Endometrium (tissue), 2 donors: ENCODE results near the gene CYP11A1.
"Not testable (repeated sequence)": the region's sequence is repeated elsewhere in the genome, so short reads cannot be mapped to it uniquely, and the experiment has no call there.

ENCODE experiments used
- FAIRE-seq: peaks from 2 replicates; lab custom pipeline; 2012; peaks lifted over from hg19 to GRCh38; lab: Jason Lieb, UNC
- donor health status: control.
- donor health status: control.

The CYP11A1 gene

GRCh38 chr15:74374648-74375302 is 7.3 kb upstream of the CYP11A1 start:
- no peak for FAIRE-seq

DNA sequence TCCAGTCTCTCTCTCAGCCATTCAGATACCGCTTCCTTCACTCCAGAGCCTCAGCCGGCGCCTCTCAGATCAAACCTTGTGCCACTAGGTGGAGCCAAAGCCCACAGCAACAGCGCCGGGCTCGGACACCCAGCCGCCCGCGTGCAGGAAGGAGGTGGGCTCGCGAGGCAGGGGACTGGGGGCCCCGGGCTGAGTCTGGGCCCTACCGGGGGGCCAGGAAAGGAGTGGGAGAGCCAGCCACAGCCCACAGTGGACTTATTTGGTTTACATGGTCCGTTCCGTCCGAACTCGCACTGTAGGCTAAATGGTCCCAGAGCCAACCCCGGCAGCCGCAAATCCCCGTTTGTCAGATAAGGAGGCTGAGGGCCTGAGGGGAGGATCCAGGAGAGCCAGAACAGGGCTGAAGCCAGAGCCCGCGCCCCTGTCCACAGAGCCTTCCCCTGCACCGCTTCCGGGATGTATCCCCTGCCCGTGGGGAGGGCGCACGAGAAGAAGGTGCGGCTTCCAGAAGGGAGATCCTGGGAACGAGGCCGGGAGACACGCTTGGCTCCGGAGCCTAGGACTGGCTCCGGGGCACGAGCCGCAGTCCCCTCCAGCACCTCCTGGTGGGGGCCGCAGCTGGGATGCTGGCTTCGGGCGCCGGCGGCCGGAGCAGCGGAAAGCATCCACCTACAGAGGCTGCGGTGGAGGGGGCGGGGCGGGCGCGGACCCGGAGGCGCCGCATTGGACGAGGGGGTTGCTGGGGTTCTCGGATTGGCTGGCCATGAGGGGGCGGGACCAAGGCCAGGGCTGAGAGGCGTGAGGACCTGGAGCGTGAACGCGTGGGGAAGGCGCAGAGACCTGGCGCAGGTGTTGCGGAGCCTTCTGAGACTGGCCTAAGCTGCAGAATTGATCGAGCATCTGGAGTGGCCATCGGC is 6.5 kb upstream of the CYP11A1 start:
- no peak for FAIRE-seq

DNA sequence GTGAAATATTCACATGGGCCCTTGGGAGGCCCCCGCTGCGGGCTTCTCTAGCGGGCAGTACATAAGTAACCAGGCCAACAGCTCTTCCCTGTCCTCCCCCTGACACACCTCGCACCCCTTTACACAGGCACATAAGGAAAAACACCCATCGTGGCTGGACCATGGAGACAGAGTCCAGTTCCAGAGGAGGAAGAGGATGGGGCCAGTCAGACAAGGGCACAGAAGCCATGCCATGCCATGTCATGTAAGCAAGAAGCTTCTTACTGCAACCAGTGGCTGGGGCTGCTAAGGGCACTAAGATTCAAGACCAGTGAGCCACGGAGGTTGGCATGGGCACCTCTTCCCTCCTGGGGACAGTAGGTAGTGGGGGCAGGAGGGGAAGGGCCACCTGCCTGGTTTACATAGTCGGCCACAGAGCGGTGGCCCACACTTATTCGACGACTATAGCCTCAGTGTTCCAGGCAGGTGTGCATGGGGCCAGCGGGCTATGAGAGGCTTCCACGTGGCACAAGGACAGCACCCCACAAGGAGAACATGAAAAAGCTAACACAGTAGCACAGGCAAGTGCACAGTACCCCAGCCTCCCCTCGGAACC is 5.7 kb upstream of the CYP11A1 start:
- FAIRE-seq, result no peak

- no peak for FAIRE-seq
These were observed 3.0 kb upstream of the CYP11A1 start for GRCh38 chr15:74370471-74370870.

GRCh38 chr15:74369756-74370155 is 2.3 kb upstream of the CYP11A1 start:
- FAIRE-seq, result no peak

DNA sequence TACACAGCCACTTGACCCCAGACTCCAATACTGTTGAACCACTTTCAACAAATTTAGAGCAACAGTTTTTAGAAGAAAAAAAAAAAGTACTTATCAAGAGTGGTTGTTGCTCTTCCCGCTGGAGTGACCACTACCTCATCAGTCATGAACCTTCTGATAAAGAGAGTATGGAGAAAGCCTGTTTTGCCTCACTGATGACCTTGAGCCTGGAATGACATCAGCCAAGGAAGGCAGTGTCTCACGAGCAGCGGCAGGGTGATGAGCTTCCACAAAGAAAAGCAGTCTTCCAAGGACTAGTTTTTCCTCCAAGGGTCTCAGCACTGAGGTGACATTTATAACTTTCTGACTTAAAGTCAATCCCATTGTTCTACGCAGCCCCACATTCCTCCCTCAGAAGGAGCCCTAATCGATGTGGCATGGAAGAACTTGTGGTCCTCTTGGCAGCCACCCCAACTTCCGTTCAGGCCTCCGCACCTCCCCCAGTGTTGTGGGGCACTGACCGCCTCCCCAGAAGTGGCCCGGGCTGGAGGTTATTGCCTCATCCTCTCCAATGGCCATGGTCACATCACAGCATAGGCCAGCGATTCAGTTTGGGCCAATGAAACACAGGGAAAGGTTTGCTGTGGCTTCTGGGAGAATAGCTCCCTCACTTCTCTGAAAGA is 1.8 kb upstream of the CYP11A1 start:
- no peak for FAIRE-seq

DNA sequence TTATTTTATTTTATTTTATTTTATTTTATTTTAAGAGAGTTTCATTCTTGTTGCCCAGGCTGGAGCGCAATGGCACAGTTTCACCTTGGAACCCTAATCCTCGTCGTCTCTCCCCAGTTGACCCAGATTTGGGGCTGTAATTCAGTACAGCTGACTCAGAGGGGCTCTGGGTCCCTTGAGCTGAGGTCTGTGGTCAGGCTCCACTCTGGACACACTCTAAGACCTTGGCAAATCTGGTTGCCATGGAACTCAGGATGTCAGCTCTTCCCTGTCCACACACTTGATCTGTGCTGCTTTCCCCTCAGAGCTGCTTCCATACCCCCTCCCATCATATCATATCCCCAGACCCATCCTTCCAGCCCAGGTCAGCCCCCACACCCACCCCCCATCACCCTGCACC is 675 bp upstream of the CYP11A1 start:
- no peak for FAIRE-seq

- no peak for FAIRE-seq
These were observed 1.6 kb downstream of the CYP11A1 start for GRCh38 chr15:74365598-74366445.

GRCh38 chr15:74364936-74365597 is 2.4 kb downstream of the CYP11A1 start:
- no peak for FAIRE-seq

DNA sequence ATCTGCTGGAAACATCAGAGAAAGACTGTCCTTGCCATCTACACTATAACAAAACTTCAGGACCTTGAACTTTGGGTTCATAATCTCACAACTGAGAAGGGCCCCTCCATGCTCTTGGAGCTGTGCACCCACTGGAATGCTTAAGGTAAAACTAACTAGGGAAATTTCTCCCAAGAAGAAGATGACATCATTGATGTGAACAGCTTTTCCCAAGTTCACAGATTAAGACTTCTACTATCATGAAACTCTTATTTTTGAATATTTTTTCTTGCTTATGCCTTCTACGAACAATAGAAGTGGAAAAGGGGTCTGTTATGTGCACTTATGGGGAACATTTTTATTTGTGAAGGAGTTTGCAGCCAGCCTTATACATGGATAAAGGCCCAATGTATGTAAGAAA is 5.0 kb downstream of the CYP11A1 start:
- no peak for FAIRE-seq

DNA sequence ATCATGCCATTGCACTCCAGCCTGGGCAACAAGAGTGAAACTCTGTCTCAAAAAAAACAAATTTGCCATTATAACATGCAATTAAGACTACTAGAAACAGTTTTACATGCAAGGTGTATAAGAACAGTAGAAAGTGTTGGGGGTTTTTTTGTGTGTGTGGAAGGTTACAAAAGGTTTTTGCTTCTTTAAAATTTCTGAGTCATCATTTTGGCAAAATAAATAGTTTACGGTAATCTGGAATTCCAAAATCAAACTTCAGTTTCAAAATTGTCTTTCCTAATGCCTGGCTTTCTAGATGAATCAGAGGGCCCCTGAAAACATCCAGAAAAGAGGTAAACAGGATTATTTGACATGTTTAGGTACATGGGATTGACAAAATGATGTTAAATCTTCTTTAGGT is 6.6 kb downstream of the CYP11A1 start:
- not testable (repeated sequence) for FAIRE-seq

- FAIRE-seq, result not testable (repeated sequence)
These were observed 8.1 kb downstream of the CYP11A1 start for GRCh38 chr15:74359376-74359775.

DNA sequence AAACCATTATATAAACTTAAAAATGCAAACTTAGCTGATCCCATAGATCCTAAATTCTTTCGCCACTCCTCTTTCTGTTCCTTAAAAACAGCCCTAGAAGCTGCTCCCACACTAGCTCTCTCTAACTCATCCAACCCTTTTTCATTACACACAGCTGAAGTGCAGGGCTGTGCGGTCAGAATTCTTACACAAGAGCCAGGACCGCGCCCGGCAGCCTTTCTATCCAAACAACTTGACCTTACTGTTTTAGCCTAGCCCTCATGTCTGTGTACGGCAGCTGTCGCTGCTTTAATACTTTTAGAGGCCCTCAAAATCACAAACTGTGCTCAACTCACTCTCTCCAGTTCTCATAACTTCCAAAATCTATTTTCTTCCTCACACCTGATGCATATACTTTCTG is 9.9 kb downstream of the CYP11A1 start:
- not testable (repeated sequence) for FAIRE-seq

GRCh38 chr15:74356050-74356449 is 11.4 kb downstream of the CYP11A1 start:
- not testable (repeated sequence) for FAIRE-seq

DNA sequence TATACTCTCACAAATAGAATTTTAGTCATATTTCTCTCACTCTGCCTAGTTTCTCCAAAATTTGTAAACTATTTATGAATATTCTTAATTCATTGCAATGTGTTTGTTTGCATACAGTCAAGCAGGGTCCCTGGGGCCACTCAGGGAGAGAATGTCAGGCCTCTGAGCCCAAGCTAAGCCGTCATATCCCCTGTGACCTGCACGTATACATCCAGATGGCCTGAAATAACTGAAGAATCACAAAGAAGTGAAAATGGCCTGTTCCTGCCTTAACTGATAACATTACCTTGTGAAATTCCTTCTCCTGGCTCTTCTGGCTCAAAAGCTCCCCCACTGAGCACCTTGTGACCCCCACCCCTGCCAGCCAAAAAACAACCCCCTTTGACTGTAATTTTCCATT is 13.5 kb downstream of the CYP11A1 start:
- not testable (repeated sequence) for FAIRE-seq

- no peak for FAIRE-seq
These were observed 15.0 kb downstream of the CYP11A1 start for GRCh38 chr15:74352393-74352910.

GRCh38 chr15:74351670-74352069 is 15.8 kb downstream of the CYP11A1 start:
- no peak for FAIRE-seq

- FAIRE-seq, result no peak
These were observed 16.9 kb downstream of the CYP11A1 start for GRCh38 chr15:74350295-74351275.

- FAIRE-seq, result no peak
These were observed 18.1 kb downstream of the CYP11A1 start for GRCh38 chr15:74349241-74349778.
